K562 (cell line): ENCODE results near the gene KLF18. TPM values are rescaled to one million over a fixed set of nuclear protein-coding genes. Genes with fewer than 3 reads are reported as not detected.

ENCODE experiments used
- GABPB2 ChIP-seq: fragments of 250-450 bp; sonication (Bioruptor Pico); conservative IDR thresholded peaks from 2 replicates; pipeline ENCODE4 v1.5.1; 2021; ENCODE audit warnings: mild to moderate bottlenecking
- RHOXF2B ChIP-seq: fragments of 250-450 bp; sonication (Bioruptor Pico); conservative IDR thresholded peaks from 2 replicates; pipeline ENCODE4 v1.5.1; 2021
- SIN3A ChIP-seq, 2 experiments: fragments of 150-350 bp in 1 of 2; IDR thresholded peaks; 2 replicates each; pipeline ENCODE4 v1.6.1; 2011 to 2016; ENCODE audit warnings: borderline replicate concordance in 2 of 2, low read depth in 2 of 2, low read length in 2 of 2, mild to moderate bottlenecking in 2 of 2, moderate library complexity in 2 of 2; ENCODE audit not compliant: control insufficient read depth in 1 of 2
- TBP ChIP-seq: optimal IDR thresholded peaks from 2 replicates; pipeline ENCODE3; 2011; ENCODE audit warnings: low read depth, low read length, improper control_type of control experiment
- XRCC4 ChIP-seq: IDR thresholded peaks from one replicate; pipeline ENCODE4 v1.6.1; 2011; ENCODE audit not compliant: insufficient read depth, insufficient read length; ENCODE audit errors: extremely low read depth
- polyA plus RNA-seq, 8 experiments: library from polyadenylated mRNA; depleted of rRNA in 4 of 8; stranded (reverse) in 5 of 8; unstranded in 3 of 8; fragments of >200 nt; fragmentation: Nextera tagmentation in 2 of 8; fragmentation: Illumina TruSeq in 1 of 8; extraction: Ambion mirVana in 2 of 8; extraction: Trizol in 1 of 8; gene quantifications; 2 replicates each; pipeline versions ENCODE4 v1.2.1 to v1.2.3, GENCODE V29; 2011 to 2014; ENCODE audit warnings: inconsistent platforms in 1 of 8, missing spikeins in 1 of 8
- total RNA-seq, 7 experiments: library from RNA; depleted of rRNA in 6 of 7; stranded (reverse); fragments of >200 nt in 6 of 7; fragmentation: Illumina TruSeq in 2 of 7; extraction: Trizol in 2 of 7; gene quantifications; 2 replicates each; pipeline versions ENCODE4 v1.2.1 to v1.2.3, GENCODE V29; 2011 to 2021; ENCODE audit warnings: low replicate concordance in 1 of 7
- TF ChIP-seq, protein P1 (sequence below): IDR thresholded peaks from 2 replicates; pipeline ENCODE4 v1.6.1; 2012; ENCODE audit warnings: low read depth, low read length, improper control_type of control experiment, borderline replicate concordance
- TF ChIP-seq, protein P2 (sequence below): fragments of 200-600 bp; sonication (generic); IDR thresholded peaks from one replicate; pipeline ENCODE4 v1.6.1; 2012; ENCODE audit warnings: mild to moderate bottlenecking, low read depth, low read length, inconsistent platforms
- TF ChIP-seq, protein P3 (sequence below), 3 experiments: IDR thresholded peaks in 2 of 3; conservative IDR thresholded peaks in 1 of 3; 2 replicates each; pipeline ENCODE4 v1.5.1; 2011 to 2012; ENCODE audit warnings: low read length in 3 of 3, mild to moderate bottlenecking in 3 of 3, control low read depth in 2 of 3, improper control_type of control experiment in 1 of 3, inconsistent platforms in 1 of 3, low read depth in 1 of 3, mixed read lengths in 1 of 3, moderate library complexity in 1 of 3; ENCODE audit not compliant: insufficient read depth in 2 of 3

KLF18 gene
- total and polyA plus RNA-seq, 9 of the 15 experiments (the other 6 are each of a cell fraction or from before 2014, with no cell fraction given), result not detected

DNA sequence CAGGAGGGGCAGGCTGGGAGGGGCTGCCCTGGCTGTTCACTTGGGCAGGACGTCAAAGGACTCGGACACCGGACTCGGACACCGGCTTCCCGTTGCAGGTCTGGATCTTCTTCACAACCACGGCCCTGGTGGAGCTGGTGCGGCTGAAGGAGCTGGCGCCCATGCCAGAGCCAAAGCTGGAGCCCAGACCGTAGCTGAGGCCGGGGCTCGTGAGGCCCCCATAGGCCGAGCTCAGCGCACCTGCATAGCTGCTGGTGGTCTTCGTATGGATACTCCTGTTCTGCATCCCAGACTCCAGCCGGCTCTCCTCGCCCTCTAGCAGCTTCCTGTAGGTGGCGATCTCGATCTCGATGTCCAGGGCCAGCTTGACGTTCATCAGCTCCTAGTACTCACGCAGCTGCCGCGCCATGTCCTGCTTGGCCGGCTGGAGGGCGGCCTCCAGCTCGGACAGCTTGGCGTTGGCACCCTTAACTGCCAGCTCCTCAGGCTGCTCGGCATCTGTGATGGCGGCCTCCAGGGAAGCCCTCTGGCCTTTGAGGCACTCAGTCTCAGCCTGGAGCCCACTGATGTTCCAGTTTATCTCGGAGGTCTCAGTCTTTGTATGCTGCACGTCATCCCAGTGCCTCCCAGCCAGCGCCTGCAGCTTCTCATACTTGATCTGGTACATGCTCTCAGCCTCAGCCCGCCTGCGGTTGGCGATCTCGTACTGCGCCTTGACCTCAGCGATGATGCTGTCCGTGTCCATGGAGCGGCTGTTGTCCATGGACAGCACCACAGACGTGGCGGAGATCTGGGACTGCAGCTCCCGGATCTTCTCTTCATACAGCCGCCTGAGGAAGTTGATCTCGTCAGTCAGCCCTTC is 37.9 kb downstream of the KLF18 start (continued):
- TF ChIP-seq, protein P1, sequence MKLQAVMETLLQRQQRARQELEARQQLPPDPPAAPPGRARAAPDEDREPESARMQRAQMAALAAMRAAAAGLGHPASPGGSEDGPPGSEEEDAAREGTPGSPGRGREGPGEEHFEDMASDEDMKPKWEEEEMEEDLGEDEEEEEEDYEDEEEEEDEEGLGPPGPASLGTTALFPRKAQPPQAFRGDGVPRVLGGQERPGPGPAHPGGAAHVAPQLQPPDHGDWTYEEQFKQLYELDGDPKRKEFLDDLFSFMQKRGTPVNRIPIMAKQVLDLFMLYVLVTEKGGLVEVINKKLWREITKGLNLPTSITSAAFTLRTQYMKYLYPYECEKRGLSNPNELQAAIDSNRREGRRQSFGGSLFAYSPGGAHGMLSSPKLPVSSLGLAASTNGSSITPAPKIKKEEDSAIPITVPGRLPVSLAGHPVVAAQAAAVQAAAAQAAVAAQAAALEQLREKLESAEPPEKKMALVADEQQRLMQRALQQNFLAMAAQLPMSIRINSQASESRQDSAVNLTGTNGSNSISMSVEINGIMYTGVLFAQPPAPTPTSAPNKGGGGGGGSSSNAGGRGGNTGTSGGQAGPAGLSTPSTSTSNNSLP, result no peak
- TF ChIP-seq RHOXF2B (CRISPR knock-in tag) (no peak), XRCC4 (no peak), GABPB2 (CRISPR knock-in tag) (0 out of 2 replicates have a peak, but pooled peaks have one; percentile 33), SIN3A (IDR thresholded peaks at IDR 0.05; ENCODE audit: borderline replicate concordance in 2 of 2, control insufficient read depth in 1 of 2, low read depth in 2 of 2, low read length in 2 of 2) (no peak), TBP (no peak)
- TF ChIP-seq, protein P2, sequence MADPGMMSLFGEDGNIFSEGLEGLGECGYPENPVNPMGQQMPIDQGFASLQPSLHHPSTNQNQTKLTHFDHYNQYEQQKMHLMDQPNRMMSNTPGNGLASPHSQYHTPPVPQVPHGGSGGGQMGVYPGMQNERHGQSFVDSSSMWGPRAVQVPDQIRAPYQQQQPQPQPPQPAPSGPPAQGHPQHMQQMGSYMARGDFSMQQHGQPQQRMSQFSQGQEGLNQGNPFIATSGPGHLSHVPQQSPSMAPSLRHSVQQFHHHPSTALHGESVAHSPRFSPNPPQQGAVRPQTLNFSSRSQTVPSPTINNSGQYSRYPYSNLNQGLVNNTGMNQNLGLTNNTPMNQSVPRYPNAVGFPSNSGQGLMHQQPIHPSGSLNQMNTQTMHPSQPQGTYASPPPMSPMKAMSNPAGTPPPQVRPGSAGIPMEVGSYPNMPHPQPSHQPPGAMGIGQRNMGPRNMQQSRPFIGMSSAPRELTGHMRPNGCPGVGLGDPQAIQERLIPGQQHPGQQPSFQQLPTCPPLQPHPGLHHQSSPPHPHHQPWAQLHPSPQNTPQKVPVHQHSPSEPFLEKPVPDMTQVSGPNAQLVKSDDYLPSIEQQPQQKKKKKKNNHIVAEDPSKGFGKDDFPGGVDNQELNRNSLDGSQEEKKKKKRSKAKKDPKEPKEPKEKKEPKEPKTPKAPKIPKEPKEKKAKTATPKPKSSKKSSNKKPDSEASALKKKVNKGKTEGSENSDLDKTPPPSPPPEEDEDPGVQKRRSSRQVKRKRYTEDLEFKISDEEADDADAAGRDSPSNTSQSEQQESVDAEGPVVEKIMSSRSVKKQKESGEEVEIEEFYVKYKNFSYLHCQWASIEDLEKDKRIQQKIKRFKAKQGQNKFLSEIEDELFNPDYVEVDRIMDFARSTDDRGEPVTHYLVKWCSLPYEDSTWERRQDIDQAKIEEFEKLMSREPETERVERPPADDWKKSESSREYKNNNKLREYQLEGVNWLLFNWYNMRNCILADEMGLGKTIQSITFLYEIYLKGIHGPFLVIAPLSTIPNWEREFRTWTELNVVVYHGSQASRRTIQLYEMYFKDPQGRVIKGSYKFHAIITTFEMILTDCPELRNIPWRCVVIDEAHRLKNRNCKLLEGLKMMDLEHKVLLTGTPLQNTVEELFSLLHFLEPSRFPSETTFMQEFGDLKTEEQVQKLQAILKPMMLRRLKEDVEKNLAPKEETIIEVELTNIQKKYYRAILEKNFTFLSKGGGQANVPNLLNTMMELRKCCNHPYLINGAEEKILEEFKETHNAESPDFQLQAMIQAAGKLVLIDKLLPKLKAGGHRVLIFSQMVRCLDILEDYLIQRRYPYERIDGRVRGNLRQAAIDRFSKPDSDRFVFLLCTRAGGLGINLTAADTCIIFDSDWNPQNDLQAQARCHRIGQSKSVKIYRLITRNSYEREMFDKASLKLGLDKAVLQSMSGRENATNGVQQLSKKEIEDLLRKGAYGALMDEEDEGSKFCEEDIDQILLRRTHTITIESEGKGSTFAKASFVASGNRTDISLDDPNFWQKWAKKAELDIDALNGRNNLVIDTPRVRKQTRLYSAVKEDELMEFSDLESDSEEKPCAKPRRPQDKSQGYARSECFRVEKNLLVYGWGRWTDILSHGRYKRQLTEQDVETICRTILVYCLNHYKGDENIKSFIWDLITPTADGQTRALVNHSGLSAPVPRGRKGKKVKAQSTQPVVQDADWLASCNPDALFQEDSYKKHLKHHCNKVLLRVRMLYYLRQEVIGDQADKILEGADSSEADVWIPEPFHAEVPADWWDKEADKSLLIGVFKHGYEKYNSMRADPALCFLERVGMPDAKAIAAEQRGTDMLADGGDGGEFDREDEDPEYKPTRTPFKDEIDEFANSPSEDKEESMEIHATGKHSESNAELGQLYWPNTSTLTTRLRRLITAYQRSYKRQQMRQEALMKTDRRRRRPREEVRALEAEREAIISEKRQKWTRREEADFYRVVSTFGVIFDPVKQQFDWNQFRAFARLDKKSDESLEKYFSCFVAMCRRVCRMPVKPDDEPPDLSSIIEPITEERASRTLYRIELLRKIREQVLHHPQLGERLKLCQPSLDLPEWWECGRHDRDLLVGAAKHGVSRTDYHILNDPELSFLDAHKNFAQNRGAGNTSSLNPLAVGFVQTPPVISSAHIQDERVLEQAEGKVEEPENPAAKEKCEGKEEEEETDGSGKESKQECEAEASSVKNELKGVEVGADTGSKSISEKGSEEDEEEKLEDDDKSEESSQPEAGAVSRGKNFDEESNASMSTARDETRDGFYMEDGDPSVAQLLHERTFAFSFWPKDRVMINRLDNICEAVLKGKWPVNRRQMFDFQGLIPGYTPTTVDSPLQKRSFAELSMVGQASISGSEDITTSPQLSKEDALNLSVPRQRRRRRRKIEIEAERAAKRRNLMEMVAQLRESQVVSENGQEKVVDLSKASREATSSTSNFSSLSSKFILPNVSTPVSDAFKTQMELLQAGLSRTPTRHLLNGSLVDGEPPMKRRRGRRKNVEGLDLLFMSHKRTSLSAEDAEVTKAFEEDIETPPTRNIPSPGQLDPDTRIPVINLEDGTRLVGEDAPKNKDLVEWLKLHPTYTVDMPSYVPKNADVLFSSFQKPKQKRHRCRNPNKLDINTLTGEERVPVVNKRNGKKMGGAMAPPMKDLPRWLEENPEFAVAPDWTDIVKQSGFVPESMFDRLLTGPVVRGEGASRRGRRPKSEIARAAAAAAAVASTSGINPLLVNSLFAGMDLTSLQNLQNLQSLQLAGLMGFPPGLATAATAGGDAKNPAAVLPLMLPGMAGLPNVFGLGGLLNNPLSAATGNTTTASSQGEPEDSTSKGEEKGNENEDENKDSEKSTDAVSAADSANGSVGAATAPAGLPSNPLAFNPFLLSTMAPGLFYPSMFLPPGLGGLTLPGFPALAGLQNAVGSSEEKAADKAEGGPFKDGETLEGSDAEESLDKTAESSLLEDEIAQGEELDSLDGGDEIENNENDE, result no peak
- TF ChIP-seq, protein P3, sequence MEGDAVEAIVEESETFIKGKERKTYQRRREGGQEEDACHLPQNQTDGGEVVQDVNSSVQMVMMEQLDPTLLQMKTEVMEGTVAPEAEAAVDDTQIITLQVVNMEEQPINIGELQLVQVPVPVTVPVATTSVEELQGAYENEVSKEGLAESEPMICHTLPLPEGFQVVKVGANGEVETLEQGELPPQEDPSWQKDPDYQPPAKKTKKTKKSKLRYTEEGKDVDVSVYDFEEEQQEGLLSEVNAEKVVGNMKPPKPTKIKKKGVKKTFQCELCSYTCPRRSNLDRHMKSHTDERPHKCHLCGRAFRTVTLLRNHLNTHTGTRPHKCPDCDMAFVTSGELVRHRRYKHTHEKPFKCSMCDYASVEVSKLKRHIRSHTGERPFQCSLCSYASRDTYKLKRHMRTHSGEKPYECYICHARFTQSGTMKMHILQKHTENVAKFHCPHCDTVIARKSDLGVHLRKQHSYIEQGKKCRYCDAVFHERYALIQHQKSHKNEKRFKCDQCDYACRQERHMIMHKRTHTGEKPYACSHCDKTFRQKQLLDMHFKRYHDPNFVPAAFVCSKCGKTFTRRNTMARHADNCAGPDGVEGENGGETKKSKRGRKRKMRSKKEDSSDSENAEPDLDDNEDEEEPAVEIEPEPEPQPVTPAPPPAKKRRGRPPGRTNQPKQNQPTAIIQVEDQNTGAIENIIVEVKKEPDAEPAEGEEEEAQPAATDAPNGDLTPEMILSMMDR (IDR thresholded peaks at IDR 0.05 in 2 of 3, conservative IDR thresholded peaks at IDR 0.05 in 1 of 3; ENCODE audit: insufficient read depth in 2 of 3, low read depth in 1 of 3, low read length in 3 of 3), result peak; percentile 70 to 81 (median 80)
